ENCODE measurements around the gene DUSP12. TPM values are rescaled to one million over a fixed set of nuclear protein-coding genes. Genes with fewer than 3 reads are reported as not detected.

Gene DUSP12
- total RNA-seq, 1 experiment from 2014 or later, result 63.6 TPM

GRCh38 chr1:161706113-161706481, 43.5 kb upstream of the DUSP12 start:
- no peak overlapping the region for H3K4me3 ChIP-seq (ENCODE audit: low read depth, low read length, poor library complexity, severe bottlenecking)
- DNase-seq (ENCODE audit: low spot score), result peak; percentile 43
- H3K27ac ChIP-seq (ENCODE audit: low read depth, low read length, poor library complexity, severe bottlenecking), result no peak overlapping the region
- TF ChIP-seq, protein P1, sequence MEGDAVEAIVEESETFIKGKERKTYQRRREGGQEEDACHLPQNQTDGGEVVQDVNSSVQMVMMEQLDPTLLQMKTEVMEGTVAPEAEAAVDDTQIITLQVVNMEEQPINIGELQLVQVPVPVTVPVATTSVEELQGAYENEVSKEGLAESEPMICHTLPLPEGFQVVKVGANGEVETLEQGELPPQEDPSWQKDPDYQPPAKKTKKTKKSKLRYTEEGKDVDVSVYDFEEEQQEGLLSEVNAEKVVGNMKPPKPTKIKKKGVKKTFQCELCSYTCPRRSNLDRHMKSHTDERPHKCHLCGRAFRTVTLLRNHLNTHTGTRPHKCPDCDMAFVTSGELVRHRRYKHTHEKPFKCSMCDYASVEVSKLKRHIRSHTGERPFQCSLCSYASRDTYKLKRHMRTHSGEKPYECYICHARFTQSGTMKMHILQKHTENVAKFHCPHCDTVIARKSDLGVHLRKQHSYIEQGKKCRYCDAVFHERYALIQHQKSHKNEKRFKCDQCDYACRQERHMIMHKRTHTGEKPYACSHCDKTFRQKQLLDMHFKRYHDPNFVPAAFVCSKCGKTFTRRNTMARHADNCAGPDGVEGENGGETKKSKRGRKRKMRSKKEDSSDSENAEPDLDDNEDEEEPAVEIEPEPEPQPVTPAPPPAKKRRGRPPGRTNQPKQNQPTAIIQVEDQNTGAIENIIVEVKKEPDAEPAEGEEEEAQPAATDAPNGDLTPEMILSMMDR (conservative IDR thresholded peaks at IDR 0.05; ENCODE audit: low read depth, low read length), result no peak
- TF ChIP-seq EZH2 (IDR thresholded peaks at IDR 0.05; ENCODE audit: borderline replicate concordance, low read depth, low read length, poor library complexity, severe bottlenecking), result no peak
- H3K27me3 ChIP-seq (replicated peaks; ENCODE audit: insufficient read depth, low read depth, low read length, poor library complexity), result no peaks in the 10 kb centered on the region
- H3K36me3 ChIP-seq (ENCODE audit: insufficient read depth, low read length, poor library complexity, severe bottlenecking), result no peaks in the 10 kb centered on the region
- intact Hi-C loops (cut with micrococcal nuclease; ENCODE audit: unreplicated experiment), result no loop called here
- no TSS peak for BruUV-seq (replicated peaks)
- peaks cover 4% of the 10 kb centered on the region for H3K4me1 ChIP-seq (ENCODE audit: insufficient read depth, low read length, poor library complexity, severe bottlenecking)
- CTCF ChIA-PET, result no interaction called here
- no peaks in the 10 kb centered on the region for H3K9me3 ChIP-seq (ENCODE audit: low read depth, low read length, poor library complexity, severe bottlenecking)
- POLR2A ChIA-PET (ENCODE audit: low non-redundant PET), result no interaction called here

DNA sequence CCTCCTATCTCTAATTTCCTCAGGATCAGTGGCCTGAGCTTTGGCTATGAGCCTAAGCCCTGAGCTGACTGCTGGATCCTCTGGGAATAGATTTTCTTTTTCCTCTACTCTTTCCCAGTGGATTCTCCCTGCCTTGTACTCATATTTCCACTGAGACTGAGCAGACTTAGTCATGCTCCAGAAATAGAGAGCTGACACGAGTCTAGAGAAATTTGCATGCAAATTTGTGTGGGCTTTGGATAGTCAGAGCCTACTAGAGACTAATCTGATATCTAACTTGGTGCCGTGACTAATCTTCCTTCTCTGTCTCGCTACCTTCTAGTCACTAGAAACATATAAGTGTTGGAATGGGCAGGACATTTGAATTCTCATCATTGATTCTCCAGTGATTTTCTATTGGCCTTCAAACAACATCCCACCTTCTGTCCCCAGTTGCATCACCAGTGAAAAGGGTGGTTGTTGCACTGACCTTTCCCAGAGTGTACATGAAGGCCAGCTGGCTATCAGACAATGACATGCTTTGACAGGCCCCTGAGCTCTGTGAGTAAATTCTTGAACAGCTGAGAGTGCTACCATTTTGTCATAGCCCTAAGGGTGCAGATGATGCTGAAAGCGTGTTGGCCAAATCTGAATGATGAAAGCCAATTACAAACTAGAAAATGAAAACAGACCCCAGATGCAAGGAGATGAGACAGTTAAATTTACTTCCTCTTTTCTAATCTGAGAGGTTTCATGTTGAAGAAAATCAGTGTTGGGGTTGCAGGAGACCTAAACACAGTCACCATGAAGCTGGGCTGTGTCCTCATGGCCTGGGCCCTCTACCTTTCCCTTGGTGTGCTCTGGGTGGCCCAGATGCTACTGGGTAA, 42.9 kb upstream of the DUSP12 start, which contains the start of gene FCRLA:
TSS of gene FCRLA (plus strand) at position 748 of the 866 bp plus-strand sequence. CDS start at position 784, 36 bp downstream.
- BruUV-seq (replicated peaks), result no TSS peak

DNA sequence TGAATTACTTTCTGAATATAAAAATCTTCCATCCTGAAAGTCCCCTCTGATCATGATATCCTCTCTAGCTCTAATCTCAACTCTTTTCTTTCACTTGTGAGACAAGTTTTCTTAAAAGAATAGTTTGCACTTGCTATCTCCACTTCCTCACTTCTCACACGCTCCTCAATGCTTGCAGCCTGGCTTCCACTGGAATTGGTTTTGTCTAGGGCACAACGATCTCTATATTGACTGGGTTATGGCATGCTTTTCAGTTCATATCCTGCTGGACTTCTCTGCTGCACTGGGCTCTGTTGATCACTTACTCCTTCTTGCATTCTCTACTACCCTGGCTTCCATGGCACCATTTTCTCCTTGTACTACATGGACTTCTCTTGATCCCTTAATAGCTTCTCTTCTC, 42.1 kb upstream of the DUSP12 start:
- no peak overlapping the region for H3K27ac ChIP-seq (ENCODE audit: low read depth, low read length, poor library complexity, severe bottlenecking)
- CTCF ChIA-PET, result no interaction called here
- POLR2A ChIA-PET (ENCODE audit: low non-redundant PET), result no interaction called here

More for the DNA sequence above, 42.9 kb upstream of the DUSP12 start, which contains the start of gene FCRLA:
- Histone ChIP-seq H3K4me1 (ENCODE audit: insufficient read depth, low read length, poor library complexity, severe bottlenecking) (peaks cover 4% of the 10 kb centered on the region), H3K27ac (ENCODE audit: low read depth, low read length, poor library complexity, severe bottlenecking) (no peak within 1 kb of the TSS), H3K36me3 (ENCODE audit: insufficient read depth, low read length, poor library complexity, severe bottlenecking) (no peaks in the 10 kb centered on the region), H3K4me3 (ENCODE audit: low read depth, low read length, poor library complexity, severe bottlenecking) (no peak within 1 kb of the TSS), H3K9me3 (ENCODE audit: low read depth, low read length, poor library complexity, severe bottlenecking) (no peaks in the 10 kb centered on the region), H3K27me3 (replicated peaks; ENCODE audit: insufficient read depth, low read depth, low read length, poor library complexity) (no peaks in the 10 kb centered on the region)
- DNase-seq (ENCODE audit: low spot score), result peak; percentile 64
- TF ChIP-seq EZH2 (IDR thresholded peaks at IDR 0.05; ENCODE audit: borderline replicate concordance, low read depth, low read length, poor library complexity, severe bottlenecking), result no peak
- ChIA-PET POLR2A (ENCODE audit: low non-redundant PET) (no interaction called here), CTCF (no interaction called here)
- intact Hi-C loops (cut with micrococcal nuclease; ENCODE audit: unreplicated experiment), result no loop called here

More for the DNA sequence above, 42.1 kb upstream of the DUSP12 start:
- no TSS peak for BruUV-seq (replicated peaks)
- no peaks in the 10 kb centered on the region for H3K27me3 ChIP-seq (replicated peaks; ENCODE audit: insufficient read depth, low read depth, low read length, poor library complexity)
- H3K9me3 ChIP-seq (ENCODE audit: low read depth, low read length, poor library complexity, severe bottlenecking), result no peaks in the 10 kb centered on the region
- intact Hi-C loops (cut with micrococcal nuclease; ENCODE audit: unreplicated experiment), result no loop called here
- H3K4me3 ChIP-seq (ENCODE audit: low read depth, low read length, poor library complexity, severe bottlenecking), result no peak overlapping the region
- no peak for TF ChIP-seq EZH2 (IDR thresholded peaks at IDR 0.05; ENCODE audit: borderline replicate concordance, low read depth, low read length, poor library complexity, severe bottlenecking)
- TF ChIP-seq, protein P1 (conservative IDR thresholded peaks at IDR 0.05; ENCODE audit: low read depth, low read length), result no peak
- peaks cover 4% of the 10 kb centered on the region for H3K4me1 ChIP-seq (ENCODE audit: insufficient read depth, low read length, poor library complexity, severe bottlenecking)
- DNase-seq (ENCODE audit: low spot score), result no peak
- no peaks in the 10 kb centered on the region for H3K36me3 ChIP-seq (ENCODE audit: insufficient read depth, low read length, poor library complexity, severe bottlenecking)

All from A673 (cell line).